Activated CD8-positive, alpha-beta memory T cell treated with anti-CD3 and anti-CD28 coated beads, Interleukin-2, amount 50 U/mL, for 1 hour (primary cell): Measurements from ENCODE around the gene ECE1.
A peak's percentile ranks its signal among the peaks of the same experiment; 100 is the strongest.
"Not testable (repeated sequence)": the region's sequence is repeated elsewhere in the genome, so short reads cannot be mapped to it uniquely, and the experiment has no call there.

Experiments used
- DNase-seq: peaks from one replicate; pipeline ENCODE4 v3.0.0-alpha.2; 2020; ENCODE audit errors: extremely low read depth

ECE1 gene

DNA sequence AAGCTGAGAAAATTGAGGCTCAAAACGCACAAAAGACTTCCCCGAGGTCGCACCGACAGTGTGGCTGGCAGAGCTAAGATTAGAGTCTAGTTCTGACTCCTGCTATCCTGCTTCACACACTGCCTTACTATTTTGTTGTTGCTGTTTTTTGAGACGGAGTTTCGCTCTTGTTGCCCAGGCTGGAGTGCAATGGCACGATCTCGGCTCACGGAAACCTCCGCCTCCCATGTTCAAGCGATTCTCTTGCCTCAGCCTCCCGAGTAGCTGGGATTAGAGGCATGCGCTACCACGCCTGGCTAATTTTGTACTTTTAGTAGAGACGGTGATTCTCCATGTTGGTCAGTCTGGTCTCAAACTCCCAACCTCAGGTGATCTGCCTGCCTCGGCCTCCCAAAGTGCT, 112.0 kb downstream of the ECE1 start:
- not testable (repeated sequence) for DNase-seq

DNA sequence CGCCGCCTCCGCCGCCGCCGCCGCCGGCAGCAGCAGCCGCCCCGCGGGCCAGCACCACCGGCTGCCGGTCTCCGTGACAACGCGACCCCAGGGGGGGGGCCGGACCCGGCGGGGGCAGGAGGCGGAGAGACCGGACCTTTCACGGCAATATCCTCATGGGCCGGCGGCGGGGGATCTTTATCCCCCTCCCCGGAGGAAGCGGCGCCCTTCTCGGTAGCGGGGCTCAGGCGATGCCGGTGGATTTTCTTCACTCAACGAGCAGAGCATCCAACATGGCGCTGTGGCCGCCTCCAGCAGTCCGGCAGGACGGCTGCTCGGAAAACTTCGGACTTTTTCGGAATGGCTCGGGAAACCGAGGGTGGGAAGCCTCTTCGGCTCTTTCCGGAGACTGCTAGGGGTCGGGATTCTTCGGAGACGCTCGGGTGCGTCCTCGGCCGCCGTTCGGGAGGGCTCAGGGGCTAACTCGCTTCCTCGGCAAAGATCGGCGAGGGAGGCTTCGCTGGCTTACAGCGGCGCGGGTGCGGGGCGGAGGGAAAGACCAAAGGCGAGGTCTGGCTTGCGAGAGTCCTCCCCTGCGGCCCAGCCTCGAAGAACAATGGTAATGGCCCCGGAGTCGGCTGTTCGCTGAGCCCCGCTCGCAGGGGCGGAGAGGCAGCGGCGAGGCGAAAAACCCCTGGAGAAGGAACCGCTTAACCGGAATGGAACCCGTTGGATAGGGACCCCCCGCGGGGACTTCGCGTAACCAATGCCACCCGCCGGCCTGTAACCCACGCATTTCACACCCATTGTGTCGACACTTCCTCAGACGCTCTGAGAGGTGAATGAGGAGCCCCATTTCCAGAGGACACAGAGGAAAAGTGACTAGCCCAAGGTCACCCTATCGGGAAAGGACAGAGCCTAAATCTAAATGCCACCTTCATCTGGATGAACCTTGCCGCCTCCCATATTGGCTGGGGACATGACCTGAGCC, 113.4 kb downstream of the ECE1 start, which contains the start of gene EIF4G3:
Gene EIF4G3 (minus strand): TSS at position 312 of the 970 bp plus-strand sequence. CDS start 174,155 bp downstream, outside the sequence.
- DNase-seq: peak; percentile 96

DNA sequence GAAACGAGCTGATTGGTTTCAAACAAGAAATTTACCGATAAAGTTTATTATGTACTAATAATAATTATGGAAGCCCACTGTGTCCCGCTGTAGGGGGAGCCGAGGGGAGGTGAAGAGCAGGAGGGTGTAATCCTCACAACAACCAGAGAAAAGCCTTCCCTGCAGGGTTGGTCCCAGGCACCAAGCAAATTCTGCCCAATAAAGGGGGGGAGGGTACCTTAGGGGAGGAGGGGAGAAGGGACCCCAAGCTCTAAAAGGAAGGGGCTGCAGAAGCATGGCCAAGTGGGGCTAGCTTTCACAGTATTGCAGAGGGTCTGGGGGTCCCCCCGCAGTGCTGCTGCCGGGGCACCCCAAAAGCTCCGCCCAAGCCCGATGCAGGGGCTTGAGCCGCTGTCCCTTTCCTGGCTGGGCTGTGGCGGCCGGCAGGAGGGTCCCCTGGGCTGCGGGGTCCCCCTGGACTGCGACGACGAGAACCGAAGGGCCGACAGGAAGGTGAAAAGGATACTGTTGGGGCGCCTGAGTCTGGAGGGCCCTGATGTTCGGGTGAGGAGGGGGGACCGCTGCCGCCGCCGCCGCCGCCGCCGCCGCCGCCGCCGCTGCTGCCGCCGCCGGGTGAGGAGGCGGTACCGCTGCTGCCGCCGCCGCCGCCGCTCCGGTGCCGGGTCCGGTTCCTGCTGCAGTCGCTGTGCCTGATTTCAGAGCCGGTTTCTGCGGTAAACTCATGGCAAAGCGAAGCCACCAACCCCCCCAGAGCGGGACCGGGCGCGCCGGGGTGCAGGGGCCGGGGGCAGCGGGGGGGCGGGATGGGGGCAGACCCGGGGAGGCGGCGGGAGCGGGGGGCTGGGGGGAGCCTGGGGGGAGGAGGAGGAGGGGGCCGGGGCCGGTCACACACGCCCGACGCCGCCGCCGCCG, 114.3 kb downstream of the ECE1 start:
- DNase-seq: no peak

DNA sequence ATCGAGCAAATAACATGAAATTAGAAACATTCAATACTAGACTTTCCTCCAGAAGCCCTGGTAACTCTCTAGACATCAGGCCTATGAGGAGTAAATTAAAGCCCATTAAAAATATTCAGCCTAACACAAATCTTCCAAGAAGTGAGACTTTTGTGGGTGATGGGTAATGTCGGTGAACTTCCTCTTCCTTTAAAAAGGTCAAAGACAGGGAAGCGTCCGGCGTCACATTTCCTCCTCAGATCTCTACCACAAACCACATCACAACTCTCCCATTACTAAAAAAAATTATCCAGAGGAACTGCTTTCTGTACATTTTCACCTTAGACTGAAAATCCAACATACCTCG, 115.0 kb downstream of the ECE1 start:
- DNase-seq: no peak

DNA sequence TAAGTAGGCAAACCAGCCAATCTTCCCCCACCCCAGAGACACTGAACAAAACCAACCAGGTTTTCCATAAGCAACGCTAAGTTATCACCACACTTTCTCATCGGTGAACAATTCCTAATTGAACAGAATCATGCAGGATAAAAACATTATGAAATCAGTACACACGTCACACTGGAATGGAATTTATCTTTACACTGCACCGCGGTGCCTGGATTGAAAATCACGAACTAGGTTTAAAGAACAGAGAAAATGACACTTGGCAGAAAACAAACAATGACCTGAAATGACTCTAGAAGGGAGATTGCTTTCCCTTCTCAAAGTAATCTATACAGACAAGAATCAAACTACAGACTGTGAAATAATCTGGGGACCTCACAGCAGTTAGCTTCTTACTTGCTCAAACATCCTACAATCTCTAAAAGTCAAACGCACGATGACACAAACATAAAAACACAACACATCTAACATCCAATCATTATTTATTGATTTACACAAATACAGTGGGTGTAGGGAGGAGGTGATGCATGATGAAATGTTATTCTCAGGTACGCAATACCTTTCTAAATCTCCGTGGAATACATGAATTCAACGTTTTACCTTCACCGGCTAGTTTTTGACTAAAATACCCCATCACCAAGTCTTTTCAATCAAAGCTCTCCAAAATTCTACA, 115.5 kb downstream of the ECE1 start:
- DNase-seq: no peak

DNA sequence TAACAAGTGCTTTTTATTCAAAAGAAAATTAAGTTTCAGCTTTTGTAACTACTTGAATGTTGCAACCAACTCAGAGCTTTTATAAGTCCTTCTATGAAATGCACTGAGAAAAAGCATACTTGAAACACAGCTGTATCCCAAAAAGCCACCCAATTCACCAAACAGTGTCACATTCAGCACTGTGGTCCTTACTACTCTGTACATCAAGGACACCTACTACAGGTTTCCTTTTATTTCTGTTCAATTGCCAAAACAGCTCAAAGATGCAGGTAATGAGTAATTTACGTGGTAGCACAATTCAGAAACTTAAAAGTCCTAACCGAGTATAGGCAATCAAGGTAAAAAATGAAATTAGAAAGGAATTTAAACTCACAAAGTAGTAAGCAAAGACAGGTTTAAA, 116.0 kb downstream of the ECE1 start:
- DNase-seq: no peak

DNA sequence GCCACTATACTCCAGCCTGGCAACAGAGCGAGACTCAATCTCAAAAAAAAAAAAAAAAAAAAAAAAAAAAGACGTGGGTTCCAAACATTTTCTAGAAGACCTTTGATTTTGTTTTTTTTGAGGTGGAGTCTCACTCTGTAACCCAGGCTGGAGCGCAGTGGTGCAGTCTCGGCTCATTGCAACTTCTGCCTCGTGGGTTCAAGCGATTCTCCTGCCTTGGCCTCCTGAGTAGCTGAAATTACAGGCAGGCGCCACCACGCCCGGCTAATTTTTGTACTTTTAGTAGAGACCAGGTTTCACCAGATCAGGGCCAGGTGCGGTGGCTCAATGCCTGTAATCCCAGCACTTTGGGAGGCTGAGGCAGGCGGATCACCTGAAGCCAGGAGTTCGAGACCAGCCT, 117.2 kb downstream of the ECE1 start:
- DNase-seq: not testable (repeated sequence)

DNA sequence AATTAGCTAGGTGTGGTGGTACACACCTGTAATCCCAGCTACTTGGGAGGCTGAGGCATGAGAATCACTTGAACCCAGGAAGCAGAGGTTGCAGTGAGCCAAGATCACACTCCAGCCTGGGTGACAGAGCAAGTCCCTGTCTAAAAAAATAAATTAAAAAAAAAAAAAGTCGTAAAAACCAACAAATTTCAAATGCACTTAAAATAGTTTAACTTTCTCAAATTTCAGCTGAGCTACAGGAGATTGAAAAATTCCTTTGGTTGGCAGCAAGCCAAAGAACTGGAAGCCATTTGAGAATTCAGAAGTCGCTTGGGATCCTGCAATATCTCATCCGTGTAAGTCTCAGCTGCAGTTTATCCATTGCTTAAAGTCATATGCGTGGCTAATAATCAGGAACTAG, 119.4 kb downstream of the ECE1 start:
- DNase-seq: not testable (repeated sequence)

DNA sequence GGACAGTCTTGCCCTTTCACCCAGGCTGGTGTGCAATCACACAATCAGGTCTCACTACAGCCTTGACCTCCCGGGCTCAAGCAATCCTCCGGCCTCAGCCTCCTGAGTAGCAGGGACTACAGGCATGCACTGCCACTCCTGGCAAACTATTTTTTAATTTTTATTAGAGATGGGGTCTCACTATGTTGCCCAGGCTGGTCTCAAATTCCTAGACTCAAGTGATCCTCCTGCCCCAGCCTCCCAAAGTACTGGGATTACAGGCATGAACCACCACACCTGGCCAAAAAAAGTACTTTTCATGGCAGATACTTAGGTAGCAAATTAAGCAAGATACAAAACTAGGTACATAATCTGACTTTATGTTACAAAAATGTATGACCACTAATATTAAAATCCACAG, 121.8 kb downstream of the ECE1 start:
- DNase-seq: no peak
